GM19438 (cell line): ENCODE measurements around the gene SERAC1.

Source experiments
- ATAC-seq: cut with Tn5 transposase; IDR thresholded peaks from one replicate; pipeline ENCODE4 v1.9.1; 2021; ENCODE audit warnings: low read depth; ENCODE audit not compliant: unreplicated experiment

Gene SERAC1

DNA sequence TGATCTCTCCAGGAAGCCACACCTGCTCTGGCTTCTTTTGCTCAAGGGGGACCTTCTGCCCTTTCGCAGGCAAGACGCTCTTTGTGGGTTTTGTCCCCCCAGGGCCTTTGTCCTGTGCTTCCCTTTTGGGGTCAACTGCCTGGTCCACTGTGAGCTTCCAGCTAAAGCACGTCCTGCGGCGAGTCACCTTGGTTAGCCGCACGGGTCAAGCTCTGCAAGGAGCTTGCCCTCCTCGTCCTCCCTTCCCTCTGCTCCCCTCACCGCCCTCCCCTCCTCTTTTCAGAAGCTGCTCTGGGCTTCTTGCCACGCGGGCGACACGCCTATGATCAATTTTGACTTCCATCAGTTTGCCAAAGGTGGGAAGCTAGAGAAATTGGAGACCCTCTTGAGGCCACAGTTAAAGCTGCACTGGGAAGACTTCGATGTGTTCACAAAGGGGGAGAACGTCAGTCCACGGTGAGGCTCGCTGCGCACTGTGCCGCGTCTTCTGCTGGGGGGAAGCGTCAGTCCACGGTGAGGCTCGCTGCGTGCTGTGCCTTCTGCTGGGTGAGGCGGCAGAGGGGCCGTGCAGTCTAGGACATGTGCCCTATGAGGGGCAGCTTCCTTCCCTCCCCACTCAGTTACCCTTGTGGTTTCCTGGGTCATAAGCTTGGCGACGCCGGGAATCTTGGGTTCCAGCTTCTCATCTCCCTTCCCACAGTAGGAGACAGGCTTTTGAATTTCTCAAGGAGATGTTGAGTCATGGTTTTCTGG lies 106.2 kb downstream of the SERAC1 start:
- no peak for ATAC-seq

- no peak for ATAC-seq
These were observed 106.7 kb downstream of the SERAC1 start for GRCh38 chr6:158061361-158061708.

GRCh38 chr6:158060455-158061360 lies 107.4 kb downstream of the SERAC1 start:
- no peak for ATAC-seq
